K562 (cell line): ENCODE results near the gene HMGB2. TPM values are rescaled to one million over a fixed set of nuclear protein-coding genes. Genes with fewer than 3 reads are reported as not detected.

Experiments
- ATAC-seq: fragments of 200-7000 bp; cut with Tn5 transposase; 3 replicates; pipeline ENCODE4 v1.9.1; 2020; ENCODE audit warnings: moderate library complexity
- BruUV-seq: library from RNA; stranded (reverse); fragments of 400-500 nt; replicated peaks from 2 replicates; lab custom pipeline; 2021; lab: Mats Ljungman, UMichigan
- CTCF ChIA-PET: fragments of 300-600 bp; formaldehyde crosslinking; extraction: SDS; loops from one replicate; lab custom pipeline; 2021; ENCODE audit warnings: low intra/inter-chr PET ratio; lab: Yijun Ruan, JAX
- POLR2A ChIA-PET: fragments of 300-600, 350-650 bp; sonication (Branson Sonifier 250); formaldehyde crosslinking; extraction: SDS; loops from one replicate; lab custom pipeline; 2021; ENCODE audit warnings: antibody characterized with exemption, inconsistent platforms; lab: Yijun Ruan, JAX
- DNase-seq, 4 experiments: peaks; one replicate each; pipeline versions ENCODE4 v3.0.0 to v3.0.0-alpha.2; 2011 to 2018; ENCODE audit warnings: low spot score in 3 of 4, mixed read lengths in 3 of 4; ENCODE audit errors: extremely low read depth in 1 of 4
- FAIRE-seq: peaks from 2 replicates; lab custom pipeline; 2011; peaks lifted over from hg19 to GRCh38; lab: Jason Lieb, UNC
- H2AFZ ChIP-seq: 2 replicates; pipeline ENCODE4 v1.6.0; 2011; ENCODE audit warnings: low read depth, low read length, control low read depth, inconsistent platforms
- H3K27ac ChIP-seq: fragments of 200-600 bp; 3 replicates; pipeline ENCODE4 v1.8.0; 2011; ENCODE audit warnings: low read depth, mild to moderate bottlenecking, control low read depth, inconsistent platforms, low read length, moderate library complexity, mixed read lengths; ENCODE audit errors: extremely low read depth
- H3K27me3 ChIP-seq, 2 experiments: fragments of 300-600 bp in 1 of 2; 2 replicates in 1 of 2; 3 replicates in 1 of 2; pipeline versions ENCODE4 v1.6.0 to v1.8.0; 2011; ENCODE audit warnings: inconsistent platforms in 2 of 2, low read length in 2 of 2, mild to moderate bottlenecking in 1 of 2, mixed read lengths in 1 of 2, moderate library complexity in 1 of 2; ENCODE audit not compliant: control insufficient read depth in 2 of 2, insufficient read depth in 2 of 2
- H3K36me3 ChIP-seq: fragments of 300-600 bp; 3 replicates; pipeline ENCODE4 v1.8.0; 2011; ENCODE audit warnings: mild to moderate bottlenecking, low read length, inconsistent platforms; ENCODE audit not compliant: control insufficient read depth, insufficient read depth
- H3K4me1 ChIP-seq, 2 experiments: fragments of 200-600 bp in 1 of 2; replicated peaks in 1 of 2; 2 replicates in 1 of 2; 3 replicates in 1 of 2; pipeline versions ENCODE4 v1.5.1 to v1.8.0; 2011; ENCODE audit warnings: inconsistent platforms in 2 of 2, low read length in 2 of 2, mild to moderate bottlenecking in 1 of 2, mixed read lengths in 1 of 2, moderate library complexity in 1 of 2; ENCODE audit not compliant: control insufficient read depth in 2 of 2, insufficient read depth in 2 of 2
- H3K4me2 ChIP-seq: 2 replicates; pipeline ENCODE4 v1.6.1; 2011; ENCODE audit warnings: low read length, control low read depth, inconsistent platforms, mixed read lengths; ENCODE audit not compliant: insufficient read depth
- H3K4me3 ChIP-seq: fragments of 200-600 bp; sonication (generic), shearing (Covaris generic); 2 replicates; pipeline ENCODE4 v1.5.1; 2016; ENCODE audit warnings: control low read depth, inconsistent platforms
- H3K79me2 ChIP-seq: fragments of 200-600 bp; 3 replicates; pipeline ENCODE4 v1.8.0; 2011; ENCODE audit warnings: low read length, inconsistent platforms; ENCODE audit not compliant: control insufficient read depth, insufficient read depth
- H3K9ac ChIP-seq, 2 experiments: 2 replicates each; pipeline versions ENCODE4 v1.6.0 to v1.6.1; 2011; ENCODE audit warnings: low read depth in 2 of 2, low read length in 2 of 2, control low read depth in 1 of 2, inconsistent platforms in 1 of 2, mild to moderate bottlenecking in 1 of 2, mixed read lengths in 1 of 2; ENCODE audit not compliant: insufficient read depth in 1 of 2
- H3K9me1 ChIP-seq: one replicate; pipeline ENCODE4 v1.6.0; 2011; ENCODE audit warnings: inconsistent platforms, mild to moderate bottlenecking, low read length, moderate library complexity; ENCODE audit not compliant: control insufficient read depth, insufficient read depth
- H3K9me3 ChIP-seq: replicated peaks from 2 replicates; pipeline ENCODE4 v1.5.1; 2011; ENCODE audit warnings: low read depth, low read length, inconsistent platforms; ENCODE audit not compliant: control insufficient read depth, insufficient read depth
- H4K20me1 ChIP-seq: replicated peaks from 2 replicates; pipeline ENCODE4 v1.6.1; 2011; ENCODE audit warnings: low read length, inconsistent platforms, mixed read lengths; ENCODE audit not compliant: control insufficient read depth, insufficient read depth
- HOXB6 ChIP-seq: fragments of 250-450 bp; sonication (Bioruptor Pico); IDR thresholded peaks from 2 replicates; pipeline ENCODE4 v1.5.1; 2022; ENCODE audit warnings: mild to moderate bottlenecking, borderline replicate concordance
- MEIS2 ChIP-seq: fragments of 450-650 bp; IDR thresholded peaks from 2 replicates; pipeline ENCODE4 v1.6.1; 2014; ENCODE audit warnings: mild to moderate bottlenecking; ENCODE audit not compliant: partially characterized antibody
- PBX2 ChIP-seq, 2 experiments: IDR thresholded peaks in 1 of 2; conservative IDR thresholded peaks in 1 of 2; 2 replicates each; pipeline ENCODE4 v1.6.1; 2016; ENCODE audit warnings: low read depth in 2 of 2, mild to moderate bottlenecking in 1 of 2, missing compliant biosample characterization in 1 of 2, missing genetic modification characterization in 1 of 2, moderate library complexity in 1 of 2
- PKNOX1 ChIP-seq: fragments of 450-650 bp; IDR thresholded peaks from 2 replicates; pipeline ENCODE4 v1.6.1; 2016
- ZBED1 ChIP-seq: IDR thresholded peaks from 2 replicates; pipeline ENCODE4 v1.6.1; 2014
- ZKSCAN3 ChIP-seq: fragments of 250-450 bp; sonication (Bioruptor Pico); IDR thresholded peaks from 2 replicates; pipeline ENCODE4 v1.4.0; 2020
- WGBS: fragments of 100-300 bp; shearing (Covaris generic); methylation state at CpG from one replicate; pipeline ENCODE4 v1.1.6; 2016; ENCODE audit warnings: low coverage, mixed read lengths; ENCODE audit not compliant: insufficient coverage; ENCODE audit errors: missing lambda C conversion rate; 5-methylcytosine and 5-hydroxymethylcytosine counted together
- in situ Hi-C: fragments of 300-500 bp; cut with MboI; formaldehyde crosslinking; loops from 4 replicates; pipeline ENCODE4 v1.15.0; 2018; ENCODE audit warnings: inconsistent platforms, mixed read lengths
- intact Hi-C: fragments of 100-400 bp; cut with micrococcal nuclease; formaldehyde crosslinking; loops from 2 replicates; pipeline ENCODE4 v1.14.2; 2022
- polyA plus RNA-seq, 8 experiments: library from polyadenylated mRNA; depleted of rRNA in 4 of 8; stranded (reverse) in 5 of 8; unstranded in 3 of 8; fragments of >200 nt; fragmentation: Nextera tagmentation in 2 of 8; fragmentation: Illumina TruSeq in 1 of 8; extraction: Ambion mirVana in 2 of 8; extraction: Trizol in 1 of 8; gene quantifications; 2 replicates each; pipeline versions ENCODE4 v1.2.1 to v1.2.3, GENCODE V29; 2011 to 2014; ENCODE audit warnings: inconsistent platforms in 1 of 8, missing spikeins in 1 of 8
- total RNA-seq, 7 experiments: library from RNA; depleted of rRNA in 6 of 7; stranded (reverse); fragments of >200 nt in 6 of 7; fragmentation: Illumina TruSeq in 2 of 7; extraction: Trizol in 2 of 7; gene quantifications; 2 replicates each; pipeline versions ENCODE4 v1.2.1 to v1.2.3, GENCODE V29; 2011 to 2021; ENCODE audit warnings: low replicate concordance in 1 of 7
- TF ChIP-seq, protein P1 (sequence below): fragments of 250-450 bp; sonication (Bioruptor Pico); IDR thresholded peaks from 2 replicates; pipeline ENCODE4 v1.4.0; 2020; ENCODE audit warnings: borderline replicate concordance

Gene HMGB2
- total and polyA plus RNA-seq, 9 of the 15 experiments (the other 6 are each of a cell fraction or from before 2014, with no cell fraction given) = 309 to 822 (median 626) TPM

- TF ChIP-seq, protein P1, sequence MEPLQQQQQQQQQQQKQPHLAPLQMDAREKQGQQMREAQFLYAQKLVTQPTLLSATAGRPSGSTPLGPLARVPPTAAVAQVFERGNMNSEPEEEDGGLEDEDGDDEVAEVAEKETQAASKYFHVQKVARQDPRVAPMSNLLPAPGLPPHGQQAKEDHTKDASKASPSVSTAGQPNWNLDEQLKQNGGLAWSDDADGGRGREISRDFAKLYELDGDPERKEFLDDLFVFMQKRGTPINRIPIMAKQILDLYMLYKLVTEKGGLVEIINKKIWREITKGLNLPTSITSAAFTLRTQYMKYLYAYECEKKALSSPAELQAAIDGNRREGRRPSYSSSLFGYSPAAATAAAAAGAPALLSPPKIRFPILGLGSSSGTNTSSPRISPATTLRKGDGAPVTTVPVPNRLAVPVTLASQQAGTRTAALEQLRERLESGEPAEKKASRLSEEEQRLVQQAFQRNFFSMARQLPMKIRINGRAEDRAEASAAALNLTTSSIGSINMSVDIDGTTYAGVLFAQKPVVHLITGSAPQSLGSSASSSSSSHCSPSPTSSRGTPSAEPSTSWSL = no peak
Observed at GRCh38 chr4:173367285-173367684, 33.1 kb upstream of the HMGB2 start (continued).

DNA sequence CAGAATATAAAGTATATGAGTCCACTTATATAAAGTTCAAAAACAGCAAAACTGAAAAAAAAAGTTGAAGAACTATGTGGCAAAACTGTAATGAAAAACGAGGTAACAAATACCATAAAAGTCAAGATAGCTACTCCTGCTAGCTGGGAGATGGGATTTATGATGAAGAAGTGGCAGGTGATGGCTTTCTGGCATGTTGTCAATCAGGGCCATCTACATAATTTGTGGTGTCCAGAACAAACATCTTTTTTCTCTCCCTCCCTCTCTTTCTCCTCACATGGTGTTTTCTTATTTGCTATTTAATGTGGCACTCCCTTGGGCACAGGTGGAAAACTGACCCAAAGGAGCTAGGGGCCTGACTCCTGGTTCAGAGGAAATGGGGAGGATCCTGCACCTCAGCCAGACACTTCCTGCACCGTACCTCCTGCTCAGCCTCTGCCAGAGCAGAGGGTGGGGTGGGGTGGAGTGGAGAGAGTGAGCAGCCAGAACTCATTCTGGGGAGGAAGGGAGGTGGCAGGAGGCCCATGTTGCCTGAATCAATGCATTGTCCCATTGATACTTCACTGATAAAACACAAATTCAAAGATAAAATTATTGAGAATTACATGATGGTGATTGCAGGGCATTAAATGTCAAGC lies 31.3 kb upstream of the HMGB2 start:
- intact Hi-C loops = no loop called here
- in situ Hi-C loops = loop anchor here (5.0 kb wide), 1 partner anchor 33 kb away; the partner anchor contains the start of gene HMGB2
- TF ChIP-seq ZBED1 (no peak), ZKSCAN3 (no peak), HOXB6 (no peak), MEIS2 (peak; percentile 59), PKNOX1 (peak; percentile 51; the same call in 1 of the 2 replicates), PBX2 (CRISPR knock-in tag; IDR thresholded peaks at IDR 0.05; ENCODE audit: low read depth) (no peak), PBX2 (tag; conservative IDR thresholded peaks at IDR 0.05; ENCODE audit: low read depth) (peak; percentile 44)
- Histone ChIP-seq H2AFZ (no peak overlapping the region), H3K9me3 (no peaks in the 10 kb centered on the region), H3K27ac (no peak overlapping the region), H3K36me3 (no peaks in the 10 kb centered on the region), H3K9ac (peak overlapping the region in 1 of 2 experiments; percentile 33; a peak in 1 of 4 replicates), H3K79me2 (0 out of 3 replicates have a peak, but pooled peaks cover 3% of the 10 kb centered on the region), H3K4me1 (peaks cover 0 to 6% of the 10 kb centered on the region in 2 experiments; a peak in 2 of 5 replicates), H3K4me3 (no peak overlapping the region), H3K9me1 (no peaks in the 10 kb centered on the region), H4K20me1 (no peaks in the 10 kb centered on the region), H3K27me3 (no peaks in the 10 kb centered on the region), H3K4me2 (no peak overlapping the region)
- 10% methylated on average over 2 of the region's 2 CpGs for WGBS
- peak in 1 of 4 experiments; percentile 11 for DNase-seq
- BruUV-seq = no TSS peak
- CTCF ChIA-PET = no interaction called here
- POLR2A ChIA-PET = interaction anchor here (1.2 kb wide), 1 partner anchor 9 kb away, joined by 3 read pairs; no protein-coding TSS in a partner anchor
- FAIRE-seq = no peak
- ATAC-seq = no peak
